NCI-H510A treated with DMSO at 0.1 percent for 48 hours (cell line): ENCODE data around the gene PAIP2.
A peak's percentile ranks its signal among the peaks of the same experiment; 100 is the strongest.
"Not testable (repeated sequence)": the region's sequence is repeated elsewhere in the genome, so short reads cannot be mapped to it uniquely, and the experiment has no call there.

Source experiments
- DNase-seq: peaks from one replicate; lab custom pipeline; 2025; lab: John Stamatoyannopoulos, UW

The PAIP2 gene

GRCh38 chr5:139392324-139392677 lies 50.6 kb downstream of the PAIP2 start:
- DNase-seq = peak; percentile 36

- DNase-seq = peak; percentile 56
These were observed 51.2 kb downstream of the PAIP2 start for GRCh38 chr5:139392678-139393496.

GRCh38 chr5:139393497-139394122 lies 52.0 kb downstream of the PAIP2 start:
- no peak for DNase-seq

GRCh38 chr5:139394123-139394653 lies 52.5 kb downstream of the PAIP2 start:
- DNase-seq = no peak

GRCh38 chr5:139394654-139395566 lies 53.3 kb downstream of the PAIP2 start, which contains the start of gene PROB1:
PROB1 (minus strand) TSS chr5:139395104; CDS start chr5:139395081, 23 bp downstream.
- no peak for DNase-seq

- no peak for DNase-seq
These were observed 54.4 kb downstream of the PAIP2 start for GRCh38 chr5:139395844-139396640.

- no peak for DNase-seq
These were observed 55.0 kb downstream of the PAIP2 start for GRCh38 chr5:139396691-139397090.

GRCh38 chr5:139397921-139398320 lies 56.3 kb downstream of the PAIP2 start:
- DNase-seq = no peak

GRCh38 chr5:139399501-139400121 lies 58.0 kb downstream of the PAIP2 start:
- DNase-seq = no peak

- DNase-seq = no peak
These were observed 59.9 kb downstream of the PAIP2 start for GRCh38 chr5:139401546-139401945.

GRCh38 chr5:139402561-139403158 lies 61.0 kb downstream of the PAIP2 start:
- DNase-seq = no peak

- DNase-seq = no peak
These were observed 61.7 kb downstream of the PAIP2 start for GRCh38 chr5:139403418-139403786.

- DNase-seq = peak; percentile 87
These were observed 62.3 kb downstream of the PAIP2 start, which contains the start of gene SPATA24 for GRCh38 chr5:139403787-139404483. SPATA24 (minus strand) TSS chr5:139404089; CDS start chr5:139404060, 29 bp downstream.

GRCh38 chr5:139404484-139404840 lies 62.8 kb downstream of the PAIP2 start:
- DNase-seq = no peak

- DNase-seq = no peak
These were observed 65.3 kb downstream of the PAIP2 start for GRCh38 chr5:139406963-139407362.

- DNase-seq = no peak
These were observed 65.9 kb downstream of the PAIP2 start for GRCh38 chr5:139407517-139407916.

GRCh38 chr5:139408191-139408590 lies 66.5 kb downstream of the PAIP2 start:
- DNase-seq = no peak

- not testable (repeated sequence) for DNase-seq
These were observed 67.5 kb downstream of the PAIP2 start for GRCh38 chr5:139409116-139409515.

- no peak for DNase-seq
These were observed 68.7 kb downstream of the PAIP2 start for GRCh38 chr5:139410121-139410992.
